H1 (cell line): Measurements from ENCODE around the gene PPID. TPM values are rescaled to one million over a fixed set of nuclear protein-coding genes. Genes with fewer than 3 reads are reported as not detected.

Experiments
- CTCF ChIA-PET: fragments of 300-600 bp; sonication (Branson Sonifier 250); formaldehyde crosslinking; loops from one replicate; lab custom pipeline; 2021; ENCODE audit not compliant: partially characterized antibody; lab: Charles Lee
- POLR2A ChIA-PET: fragments of 300-600 bp; sonication (Branson Sonifier 250); formaldehyde crosslinking; loops from one replicate; lab custom pipeline; 2021; ENCODE audit warnings: inconsistent platforms; ENCODE audit not compliant: partially characterized antibody; lab: Charles Lee
- DNase-seq, 2 experiments: peaks; one replicate each; pipeline versions ENCODE4 v3.0.0 to v3.0.0-alpha.2; 2010 to 2022; ENCODE audit warnings: low spot score in 2 of 2, low read depth in 1 of 2, mixed read lengths in 1 of 2
- FAIRE-seq: peaks from 2 replicates; lab custom pipeline; 2011; peaks lifted over from hg19 to GRCh38; lab: Jason Lieb, UNC
- H2AFZ ChIP-seq: 2 replicates; pipeline ENCODE4 v1.8.1; 2012; ENCODE audit warnings: low read length, inconsistent platforms
- H2AK5ac ChIP-seq: 2 replicates; pipeline ENCODE4 v1.6.1; 2013; ENCODE audit warnings: low read depth, low read length
- H2BK120ac ChIP-seq: replicated peaks from 2 replicates; pipeline ENCODE3; 2013; ENCODE audit warnings: low read depth, low read length, inconsistent platforms
- H2BK12ac ChIP-seq: 2 replicates; pipeline ENCODE4 v1.6.1; 2013; ENCODE audit warnings: low read depth, low read length
- H2BK15ac ChIP-seq: 2 replicates; pipeline ENCODE4 v1.6.1; 2013; ENCODE audit warnings: low read length
- H2BK20ac ChIP-seq: 2 replicates; pipeline ENCODE4 v1.6.1; 2013; ENCODE audit warnings: low read length
- H2BK5ac ChIP-seq: 2 replicates; pipeline ENCODE4 v1.6.1; 2013; ENCODE audit warnings: low read depth, low read length
- H3K14ac ChIP-seq: 2 replicates; pipeline ENCODE4 v1.6.1; 2013; ENCODE audit warnings: inconsistent platforms; ENCODE audit not compliant: insufficient read length
- H3K18ac ChIP-seq: 2 replicates; pipeline ENCODE4 v1.6.1; 2013; ENCODE audit warnings: low read length; ENCODE audit errors: extremely low read depth
- H3K23ac ChIP-seq: 2 replicates; pipeline ENCODE4 v1.6.1; 2013; ENCODE audit warnings: inconsistent platforms; ENCODE audit not compliant: insufficient read length
- H3K23me2 ChIP-seq: 2 replicates; pipeline ENCODE4 v1.6.1; 2013; ENCODE audit warnings: low read depth, low read length
- H3K27ac ChIP-seq: 2 replicates; pipeline ENCODE4 v1.6.1; 2011; ENCODE audit warnings: low read depth, low read length, inconsistent platforms
- H3K27me3 ChIP-seq, 4 experiments: replicated peaks in 1 of 4; 1 replicate in 1 of 4; 2 replicates in 3 of 4; pipeline versions ENCODE4 v1.6.1 to v1.8.1; 2011 to 2013; ENCODE audit warnings: low read length in 3 of 4, mild to moderate bottlenecking in 3 of 4, inconsistent platforms in 2 of 4, mixed read lengths in 2 of 4, moderate library complexity in 1 of 4; ENCODE audit not compliant: control insufficient read depth in 3 of 4, insufficient read depth in 3 of 4; ENCODE audit errors: extremely low read depth in 1 of 4
- H3K36me3 ChIP-seq, 4 experiments: 2 replicates each; pipeline versions ENCODE4 v1.6.1 to v1.8.1; 2011 to 2013; ENCODE audit warnings: mild to moderate bottlenecking in 4 of 4, low read length in 3 of 4, moderate library complexity in 2 of 4, control low read depth in 1 of 4, inconsistent platforms in 1 of 4; ENCODE audit not compliant: insufficient read depth in 4 of 4, control insufficient read depth in 2 of 4
- H3K4ac ChIP-seq: replicated peaks from 2 replicates; pipeline ENCODE3; 2013; ENCODE audit warnings: low read length, low read depth, mixed read lengths, inconsistent platforms; ENCODE audit not compliant: insufficient read length
- H3K4me1 ChIP-seq, 4 experiments: replicated peaks in 1 of 4; 1 replicate in 1 of 4; 2 replicates in 3 of 4; pipeline versions ENCODE4 v1.6.1 to v1.8.1; 2011 to 2013; ENCODE audit warnings: low read length in 3 of 4, inconsistent platforms in 2 of 4, mixed read lengths in 1 of 4; ENCODE audit not compliant: insufficient read depth in 4 of 4, control insufficient read depth in 3 of 4
- H3K4me2 ChIP-seq, 2 experiments: 2 replicates each; pipeline versions ENCODE4 v1.6.1 to v1.8.1; 2011 to 2013; ENCODE audit warnings: low read depth in 2 of 2, low read length in 2 of 2, control low read depth in 1 of 2, inconsistent platforms in 1 of 2, mild to moderate bottlenecking in 1 of 2; ENCODE audit not compliant: insufficient read depth in 1 of 2
- H3K4me3 ChIP-seq, 4 experiments: fragments of 200-600, 300-600 bp in 1 of 4; sonication (generic), shearing (Covaris generic), sonication (Bioruptor Twin) in 1 of 4; 2 replicates each; pipeline versions ENCODE4 v1.5.1 to v1.8.1; 2011 to 2016; ENCODE audit warnings: low read length in 4 of 4, low read depth in 3 of 4, control low read depth in 2 of 4, inconsistent platforms in 2 of 4, mild to moderate bottlenecking in 2 of 4, mixed read lengths in 1 of 4, moderate library complexity in 1 of 4; ENCODE audit not compliant: insufficient read depth in 2 of 4; ENCODE audit errors: extremely low read depth in 1 of 4
- H3K56ac ChIP-seq: replicated peaks from 2 replicates; pipeline ENCODE3; 2013; ENCODE audit warnings: low read depth, mild to moderate bottlenecking, mixed read lengths, low read length, inconsistent platforms; ENCODE audit not compliant: insufficient read length
- H3K79me1 ChIP-seq: 2 replicates; pipeline ENCODE4 v1.6.1; 2013; ENCODE audit warnings: low read depth, low read length, control low read depth
- H3K79me2 ChIP-seq, 2 experiments: 2 replicates each; pipeline versions ENCODE4 v1.6.1 to v1.8.1; 2012 to 2013; ENCODE audit warnings: low read length in 2 of 2, mild to moderate bottlenecking in 2 of 2, inconsistent platforms in 1 of 2; ENCODE audit not compliant: insufficient read depth in 2 of 2, control insufficient read depth in 1 of 2
- H3K9ac ChIP-seq, 4 experiments: replicated peaks in 1 of 4; 1 replicate in 1 of 4; 2 replicates in 3 of 4; pipeline versions ENCODE4 v1.6.1 to v1.8.1; 2011 to 2013; ENCODE audit warnings: low read depth in 3 of 4, low read length in 3 of 4, control low read depth in 2 of 4, mild to moderate bottlenecking in 2 of 4, moderate library complexity in 2 of 4, inconsistent platforms in 1 of 4; ENCODE audit errors: extremely low read depth in 1 of 4
- H3K9me3 ChIP-seq, 2 experiments: 2 replicates each; pipeline versions ENCODE4 v1.6.1 to v1.8.1; 2012 to 2013; ENCODE audit warnings: mild to moderate bottlenecking in 2 of 2, moderate library complexity in 2 of 2, control low read depth in 1 of 2, inconsistent platforms in 1 of 2, low read depth in 1 of 2, low read length in 1 of 2, mixed read lengths in 1 of 2; ENCODE audit not compliant: insufficient read depth in 2 of 2
- H4K20me1 ChIP-seq, 2 experiments: replicated peaks in 1 of 2; 2 replicates each; pipeline versions ENCODE3 to v1.8.1; 2011 to 2013; ENCODE audit warnings: inconsistent platforms in 2 of 2, low read length in 2 of 2, mild to moderate bottlenecking in 1 of 2; ENCODE audit not compliant: insufficient read depth in 2 of 2, control insufficient read depth in 1 of 2
- H4K5ac ChIP-seq: 2 replicates; pipeline ENCODE4 v1.6.1; 2013; ENCODE audit warnings: low read length, low read depth, mixed read lengths, inconsistent platforms; ENCODE audit not compliant: insufficient read length
- H4K8ac ChIP-seq: 2 replicates; pipeline ENCODE4 v1.8.0; 2013; ENCODE audit warnings: mild to moderate bottlenecking, moderate library complexity, low read length, inconsistent platforms; ENCODE audit not compliant: insufficient read depth; ENCODE audit errors: extremely low read depth
- H4K91ac ChIP-seq: replicated peaks from 2 replicates; pipeline ENCODE3; 2013; ENCODE audit warnings: low read length, mixed read lengths, inconsistent platforms; ENCODE audit not compliant: insufficient read length
- ASH2L ChIP-seq: fragments of 200-600, 300-600 bp; sonication (generic); IDR thresholded peaks from one replicate; pipeline ENCODE4 v1.7.1; 2017; ENCODE audit warnings: low read length
- ATF3 ChIP-seq: IDR thresholded peaks from 2 replicates; pipeline ENCODE4 v1.6.1; 2011; ENCODE audit warnings: low read depth, mild to moderate bottlenecking, low read length; ENCODE audit not compliant: insufficient read depth
- EGR1 ChIP-seq: IDR thresholded peaks from 2 replicates; pipeline ENCODE4 v1.6.1; 2011; ENCODE audit warnings: low read depth, low read length, borderline replicate concordance
- JUN ChIP-seq: IDR thresholded peaks from 2 replicates; pipeline ENCODE4 v1.6.1; 2011; ENCODE audit warnings: low read depth, mild to moderate bottlenecking, improper control_type of control experiment, low read length
- PHF8 ChIP-seq: fragments of 200-600 bp; sonication (generic); conservative IDR thresholded peaks from 2 replicates; pipeline ENCODE4 v1.7.1; 2012; ENCODE audit warnings: low read depth, mild to moderate bottlenecking, inconsistent platforms, low read length, moderate library complexity
- POLR2AphosphoS5 ChIP-seq: IDR thresholded peaks from 2 replicates; pipeline ENCODE4 v1.6.1; 2011; ENCODE audit warnings: low read depth, low read length
- POU5F1 ChIP-seq: IDR thresholded peaks from 2 replicates; pipeline ENCODE4 v1.6.1; 2011; ENCODE audit warnings: low read depth, mild to moderate bottlenecking, low read length, moderate library complexity
- RBBP5 ChIP-seq: IDR thresholded peaks from 2 replicates; pipeline ENCODE4 v1.7.1; 2012; ENCODE audit warnings: low read depth, mild to moderate bottlenecking, inconsistent platforms, low read length, moderate library complexity, borderline replicate concordance
- SAP30 ChIP-seq: fragments of 300-600 bp; sonication (generic); IDR thresholded peaks from 2 replicates; pipeline ENCODE4 v1.7.1; 2012; ENCODE audit warnings: low read length, moderate library complexity, mild to moderate bottlenecking, inconsistent platforms; ENCODE audit not compliant: insufficient read depth, insufficient replicate concordance
- SP1 ChIP-seq: IDR thresholded peaks from 2 replicates; pipeline ENCODE4 v1.6.1; 2011; ENCODE audit warnings: low read depth, low read length
- TCF12 ChIP-seq: IDR thresholded peaks from 2 replicates; pipeline ENCODE4 v1.6.1; 2011; ENCODE audit warnings: low read depth, mild to moderate bottlenecking, low read length
- ZNF274 ChIP-seq: IDR thresholded peaks from 2 replicates; pipeline ENCODE4 v1.7.0; 2012; ENCODE audit warnings: low read length, borderline replicate concordance; ENCODE audit errors: extremely low read depth
- WGBS, 2 experiments: shearing (Covaris generic) in 1 of 2; methylation state at CpG; one replicate each; pipeline versions ENCODE4 v1.1.6 to v1.1.7; 2013 to 2015; ENCODE audit warnings: low lambda C conversion rate in 2 of 2, mixed read lengths in 2 of 2, inconsistent platforms in 1 of 2, low coverage in 1 of 2, missing lambda C conversion rate in 1 of 2; ENCODE audit not compliant: insufficient replicate concordance in 2 of 2, insufficient coverage in 1 of 2, insufficient read length in 1 of 2; ENCODE audit errors: extremely low coverage in 1 of 2, missing lambda C conversion rate in 1 of 2; 5-methylcytosine and 5-hydroxymethylcytosine counted together
- polyA plus RNA-seq, 7 experiments: library from polyadenylated mRNA; depleted of rRNA in 3 of 7; stranded (reverse) in 5 of 7; unstranded in 2 of 7; fragments of >200 nt in 5 of 7; fragments of 200-250 nt in 2 of 7; gene quantifications; 1 replicate in 5 of 7; 2 replicates in 1 of 7; 4 replicates in 1 of 7; pipeline versions ENCODE4 v1.2.1 to v1.2.3, GENCODE V29; 2011 to 2013; ENCODE audit warnings: missing spikeins in 2 of 7, mixed read lengths in 2 of 7
- total RNA-seq: library from RNA; stranded (reverse); fragmentation: NEBNext Ultra II Directional; extraction: Animal tissue kit (Norgen Biotek cat#: 25700); gene quantifications from 2 replicates; pipeline ENCODE4 v1.2.1, GENCODE V29; 2021
- TF ChIP-seq, protein P1 (sequence below): IDR thresholded peaks from 2 replicates; pipeline ENCODE4 v1.6.1; 2012; ENCODE audit warnings: low read length, inconsistent platforms

PPID gene
- total and polyA plus RNA-seq, 2 of the 8 experiments (the other 6 are each of a cell fraction or from before 2014, with no cell fraction given): 20.2 to 53.2 TPM

- H3K9ac ChIP-seq: no peak overlapping the region
- no peak overlapping the region for H4K8ac ChIP-seq
- H3K79me2 ChIP-seq: no peaks in the 10 kb centered on the region
- 0 out of 7 replicates have a peak, but pooled peaks cover 0 to 4% (median 0%) of the 10 kb centered on the region in 4 experiments for H3K4me1 ChIP-seq
- no peaks in the 10 kb centered on the region for H3K9me3 ChIP-seq
- H3K79me1 ChIP-seq: no peaks in the 10 kb centered on the region
- no peaks in the 10 kb centered on the region for H3K27me3 ChIP-seq
- H3K27ac ChIP-seq: no peak overlapping the region
- no peak overlapping the region for H3K4me3 ChIP-seq
- no peaks in the 10 kb centered on the region for H3K23me2 ChIP-seq
- H2BK5ac ChIP-seq: no peak overlapping the region
- H3K23ac ChIP-seq: no peak overlapping the region
- no peak overlapping the region for H2BK120ac ChIP-seq
- peaks cover 0 to 1% of the 10 kb centered on the region in 2 experiments for H4K20me1 ChIP-seq
- DNase-seq (no peak), FAIRE-seq (no peak)
- H3K4ac ChIP-seq: no peak overlapping the region
- H4K5ac ChIP-seq: no peak overlapping the region
- CTCF ChIA-PET: interaction anchor here (0.6 to 2.3 kb wide), 3 partner anchors 10 to 473 kb away, joined by 3 to 6 read pairs (median 4); no protein-coding TSS in a partner anchor
- H2AFZ ChIP-seq: no peak overlapping the region
- no peak overlapping the region for H4K91ac ChIP-seq
- no peak overlapping the region for H2BK15ac ChIP-seq
- H2BK20ac ChIP-seq: no peak overlapping the region
- POLR2A ChIA-PET: no interaction called here
- H3K18ac ChIP-seq: no peak overlapping the region
- H3K4me2 ChIP-seq: no peak overlapping the region
- WGBS, 2 experiments: 83% methylated on average over 1 of the region's 1 CpG; no CpG with 5 or more reads in 1 of the 2 experiments
- H3K14ac ChIP-seq: no peak overlapping the region
- no peak overlapping the region for H3K56ac ChIP-seq
- H2BK12ac ChIP-seq: no peak overlapping the region
- H2AK5ac ChIP-seq: no peak overlapping the region
- H3K36me3 ChIP-seq: no peaks in the 10 kb centered on the region
- no peak for TF ChIP-seq EGR1
- no peak for TF ChIP-seq ATF3
- TF ChIP-seq JUN: no peak
- TF ChIP-seq, protein P1, sequence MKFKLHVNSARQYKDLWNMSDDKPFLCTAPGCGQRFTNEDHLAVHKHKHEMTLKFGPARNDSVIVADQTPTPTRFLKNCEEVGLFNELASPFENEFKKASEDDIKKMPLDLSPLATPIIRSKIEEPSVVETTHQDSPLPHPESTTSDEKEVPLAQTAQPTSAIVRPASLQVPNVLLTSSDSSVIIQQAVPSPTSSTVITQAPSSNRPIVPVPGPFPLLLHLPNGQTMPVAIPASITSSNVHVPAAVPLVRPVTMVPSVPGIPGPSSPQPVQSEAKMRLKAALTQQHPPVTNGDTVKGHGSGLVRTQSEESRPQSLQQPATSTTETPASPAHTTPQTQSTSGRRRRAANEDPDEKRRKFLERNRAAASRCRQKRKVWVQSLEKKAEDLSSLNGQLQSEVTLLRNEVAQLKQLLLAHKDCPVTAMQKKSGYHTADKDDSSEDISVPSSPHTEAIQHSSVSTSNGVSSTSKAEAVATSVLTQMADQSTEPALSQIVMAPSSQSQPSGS: no peak
- TF ChIP-seq TCF12: no peak
- TF ChIP-seq RBBP5: no peak
- no peak for TF ChIP-seq SAP30
- TF ChIP-seq SP1: no peak
- TF ChIP-seq POU5F1: no peak
- no peak for TF ChIP-seq ZNF274
- TF ChIP-seq ASH2L: no peak
- TF ChIP-seq PHF8: no peak
- TF ChIP-seq POLR2AphosphoS5: no peak
Measured at GRCh38 chr4:158681629-158682028, 41.6 kb downstream of the PPID start.
